Measurements from ENCODE around the gene KIF26B.

DNA sequence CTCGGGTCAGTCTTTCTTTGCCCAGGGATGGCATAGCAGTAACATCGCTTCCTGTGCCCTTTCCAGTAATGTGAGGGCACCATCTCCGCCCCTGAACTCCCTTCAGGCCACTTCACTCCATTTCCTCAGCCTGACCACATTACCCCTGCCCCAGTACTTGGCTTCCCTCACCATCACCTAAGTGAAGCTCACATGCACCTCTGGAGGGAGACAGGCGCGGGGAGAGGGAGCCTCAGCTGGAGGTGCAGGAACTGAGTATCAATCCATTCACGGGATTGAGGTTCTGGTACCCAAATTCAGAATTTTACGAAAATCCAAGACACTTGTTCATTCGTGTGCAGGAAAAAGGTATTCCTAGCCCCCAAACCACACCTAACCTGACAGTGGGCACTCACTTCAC lies 540.4 kb downstream of the KIF26B start:
- TF ChIP-seq CTCF (IDR thresholded peaks at IDR 0.05; ENCODE audit: insufficient read depth, low read length, poor library complexity, severe bottlenecking): no peak
- no peak for TF ChIP-seq EZH2phosphoT487 (conservative IDR thresholded peaks at IDR 0.05; ENCODE audit: low read length)

Measured in SU-DHL-6 (cell line).